ENCODE measurements around the gene TTC12. TPM values are rescaled to one million over a fixed set of nuclear protein-coding genes. Genes with fewer than 3 reads are reported as not detected.

Gene TTC12
- total and polyA plus RNA-seq, 2 of the 13 experiments (the other 11 are each of a cell fraction or from before 2014, with no cell fraction given), result 5.4 to 11.6 TPM

DNA sequence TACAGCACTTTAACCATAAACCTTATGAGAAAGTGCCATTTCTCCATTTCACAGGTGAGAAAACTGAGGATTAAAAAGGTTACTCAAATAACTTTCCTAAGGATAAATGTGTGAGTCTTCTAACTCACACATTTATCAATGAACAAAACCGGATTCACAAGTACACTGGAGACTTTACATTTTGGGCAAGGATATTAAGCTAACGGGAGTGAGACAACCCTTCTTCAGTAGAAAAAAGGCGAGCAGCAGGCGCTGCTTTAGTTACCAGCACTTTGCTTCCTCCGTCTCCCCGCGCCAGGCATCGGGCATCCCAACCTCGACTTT lies 356 bp upstream of the TTC12 start:
- no peak for ATAC-seq
- H3K9ac ChIP-seq (ENCODE audit: insufficient read depth, low read depth, low read length), result no peak overlapping the region

GRCh38 chr11:113315811-113316210 lies 1.4 kb downstream of the TTC12 start:
- in situ Hi-C loops (cut with HindIII; ENCODE audit: extremely low pct_ligation_motif_present, low pct_unique_long_range_greater_than_20kb), result no loop called here
- intact Hi-C loops (cut with micrococcal nuclease; ENCODE audit: unreplicated experiment), result no loop called here
- no peak for TF ChIP-seq GFI1 (CRISPR knock-in tag; IDR thresholded peaks at IDR 0.05; ENCODE audit: borderline replicate concordance)
- TF ChIP-seq LCORL (IDR thresholded peaks at IDR 0.05), result no peak
- no peak for TF ChIP-seq LCORL (CRISPR knock-in tag; IDR thresholded peaks at IDR 0.05)
- no peak for TF ChIP-seq ELF1 (CRISPR knock-in tag; IDR thresholded peaks at IDR 0.05)
- TF ChIP-seq BCL6 (CRISPR knock-in tag; IDR thresholded peaks at IDR 0.05), result no peak
- no peak for TF ChIP-seq MXD4 (CRISPR knock-in tag; IDR thresholded peaks at IDR 0.05)
- TF ChIP-seq ASH2L (IDR thresholded peaks at IDR 0.05; ENCODE audit: insufficient read length, low read depth, low read length), result no peak
- no peak for TF ChIP-seq SYNCRIP (IDR thresholded peaks at IDR 0.05; ENCODE audit: insufficient read depth, low read depth, low read length)
- TF ChIP-seq ZBTB14 (CRISPR knock-in tag; IDR thresholded peaks at IDR 0.05), result no peak
- no peak for TF ChIP-seq MTA3 (CRISPR knock-in tag; IDR thresholded peaks at IDR 0.05)
- TF ChIP-seq, protein P1, sequence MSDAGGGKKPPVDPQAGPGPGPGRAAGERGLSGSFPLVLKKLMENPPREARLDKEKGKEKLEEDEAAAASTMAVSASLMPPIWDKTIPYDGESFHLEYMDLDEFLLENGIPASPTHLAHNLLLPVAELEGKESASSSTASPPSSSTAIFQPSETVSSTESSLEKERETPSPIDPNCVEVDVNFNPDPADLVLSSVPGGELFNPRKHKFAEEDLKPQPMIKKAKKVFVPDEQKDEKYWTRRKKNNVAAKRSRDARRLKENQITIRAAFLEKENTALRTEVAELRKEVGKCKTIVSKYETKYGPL (CRISPR knock-in tag; IDR thresholded peaks at IDR 0.05), result no peak
- no peak for TF ChIP-seq ZSCAN9 (CRISPR knock-in tag; IDR thresholded peaks at IDR 0.05; ENCODE audit: borderline replicate concordance)
- TF ChIP-seq SUZ12 (IDR thresholded peaks at IDR 0.05; ENCODE audit: low read depth, low read length), result no peak
- no peak for TF ChIP-seq ZNF329 (CRISPR knock-in tag; IDR thresholded peaks at IDR 0.05; ENCODE audit: low read depth)
- ATAC-seq, result no peak
- no peaks in the 10 kb centered on the region; a peak in 1 of 5 replicates for H3K36me3 ChIP-seq (replicated peaks in 1 of 2; ENCODE audit: control insufficient read depth in 1 of 2, insufficient read depth in 2 of 2, low read length in 2 of 2)
- no peak overlapping the region for H3K27ac ChIP-seq (ENCODE audit: extremely low read length, insufficient read depth, low read length)
- peaks cover 26% of the 10 kb centered on the region for H3K4me1 ChIP-seq (ENCODE audit: insufficient read depth, low read length)
- H3K9ac ChIP-seq (ENCODE audit: insufficient read depth, low read depth, low read length), result peak overlapping the region; percentile 86; the same call in 1 of the 2 replicates
- no peak for FAIRE-seq
- H3K4me3 ChIP-seq (replicated peaks in 1 of 3; ENCODE audit: insufficient read depth in 1 of 3, low read depth in 2 of 3, low read length in 3 of 3), result peak overlapping the region; percentile 79 to 93 (median 85); a peak in 2 of 6 replicates
- no TSS peak for BruUV-seq (replicated peaks)
- no peaks in the 10 kb centered on the region for H3K9me3 ChIP-seq (ENCODE audit: low read length)
- no peaks in the 10 kb centered on the region for H4K20me1 ChIP-seq (ENCODE audit: insufficient read depth, low read length)
- WGBS (ENCODE audit: low lambda C conversion rate), result 79% methylated on average over 6 of the region's 6 CpGs
- no peak overlapping the region for H2AFZ ChIP-seq (ENCODE audit: low read length)
- H3K4me2 ChIP-seq (ENCODE audit: low read depth, low read length), result peak overlapping the region; percentile 96
- H3K27me3 ChIP-seq (ENCODE audit: control insufficient read depth in 1 of 2, insufficient read depth in 2 of 2, low read length in 2 of 2), result no peaks in the 10 kb centered on the region
- DNase-seq (ENCODE audit: low spot score), result no peak
- POLR2A ChIA-PET, result no interaction called here
- CTCF ChIA-PET (ENCODE audit: low intra/inter-chr PET ratio, low total read pairs), result no interaction called here
- H3K79me2 ChIP-seq (ENCODE audit: insufficient read depth, low read length), result peaks cover 3% of the 10 kb centered on the region

More for the DNA sequence above, 356 bp upstream of the TTC12 start:
- TF ChIP-seq ZBTB21 (CRISPR knock-in tag; IDR thresholded peaks at IDR 0.05) (no peak), SIN3B (IDR thresholded peaks at IDR 0.05; ENCODE audit: low read length) (peak; percentile 52; the same call in 1 of the 2 replicates), HNF4G (IDR thresholded peaks at IDR 0.05; ENCODE audit: borderline replicate concordance, low read depth, low read length) (peak; percentile 55; the same call in 1 of the 2 replicates), HNF4G (CRISPR knock-in tag; IDR thresholded peaks at IDR 0.05; ENCODE audit: borderline replicate concordance, low read depth) (no peak), ZNF629 (CRISPR knock-in tag; conservative IDR thresholded peaks at IDR 0.05) (peak; percentile 39; the same call in 1 of the 2 replicates), ZIK1 (CRISPR knock-in tag; IDR thresholded peaks at IDR 0.05; ENCODE audit: borderline replicate concordance, low read depth) (no peak)
- H3K27me3 ChIP-seq (ENCODE audit: control insufficient read depth in 1 of 2, insufficient read depth in 2 of 2, low read length in 2 of 2), result no peaks in the 10 kb centered on the region
- DNase-seq (ENCODE audit: low spot score), result no peak
- H3K36me3 ChIP-seq (replicated peaks in 1 of 2; ENCODE audit: control insufficient read depth in 1 of 2, insufficient read depth in 2 of 2, low read length in 2 of 2), result no peaks in the 10 kb centered on the region
- no peak overlapping the region for H2AFZ ChIP-seq (ENCODE audit: low read length)
- CTCF ChIA-PET (ENCODE audit: low intra/inter-chr PET ratio, low total read pairs), result no interaction called here
- 0% methylated on average over 8 of the region's 9 CpGs for WGBS (ENCODE audit: low lambda C conversion rate)
- H4K20me1 ChIP-seq (ENCODE audit: insufficient read depth, low read length), result no peaks in the 10 kb centered on the region
- FAIRE-seq, result peak; percentile 62
- in situ Hi-C loops (cut with HindIII; ENCODE audit: extremely low pct_ligation_motif_present, low pct_unique_long_range_greater_than_20kb) (no loop called here), intact Hi-C loops (cut with micrococcal nuclease; ENCODE audit: unreplicated experiment) (no loop called here)
- peak overlapping the region; percentile 60 for H3K4me2 ChIP-seq (ENCODE audit: low read depth, low read length)
- no TSS peak for BruUV-seq (replicated peaks)
- peak overlapping the region; percentile 2 to 93 (median 79); a peak in 3 of 6 replicates for H3K4me3 ChIP-seq (replicated peaks in 1 of 3; ENCODE audit: insufficient read depth in 1 of 3, low read depth in 2 of 3, low read length in 3 of 3)
- no peak overlapping the region for H3K27ac ChIP-seq (ENCODE audit: extremely low read length, insufficient read depth, low read length)
- H3K9me3 ChIP-seq (ENCODE audit: low read length), result no peaks in the 10 kb centered on the region
- POLR2A ChIA-PET, result interaction anchor here (0.6 kb wide), 1 partner anchor 571 kb away, joined by 4 read pairs; no protein-coding TSS in a partner anchor
- peaks cover 26% of the 10 kb centered on the region for H3K4me1 ChIP-seq (ENCODE audit: insufficient read depth, low read length)
- peaks cover 3% of the 10 kb centered on the region for H3K79me2 ChIP-seq (ENCODE audit: insufficient read depth, low read length)

All from HepG2 (cell line).